Caco-2 (cell line): ENCODE data around the gene BRD2. TPM values are rescaled to one million over a fixed set of nuclear protein-coding genes. Genes with fewer than 3 reads are reported as not detected.

Experiments
- BruUV-seq: library from RNA; stranded (reverse); fragments of 400-500 nt; replicated peaks from 2 replicates; lab custom pipeline; 2021; lab: Mats Ljungman, UMichigan
- CTCF ChIA-PET: fragments of 300-600 bp; sonication (Branson Sonifier 250); formaldehyde crosslinking; loops from one replicate; lab custom pipeline; 2022; ENCODE audit warnings: antibody characterized with exemption; lab: Charles Lee
- POLR2A ChIA-PET: fragments of 300-600 bp; sonication (Branson Sonifier 250); formaldehyde crosslinking; loops from one replicate; lab custom pipeline; 2022; ENCODE audit warnings: antibody characterized with exemption; lab: Charles Lee
- DNase-seq, 2 experiments: peaks; one replicate each; pipeline versions ENCODE4 v3.0.0 to v3.0.0-alpha.2; 2020 to 2022
- H3K27me3 ChIP-seq: replicated peaks from 2 replicates; pipeline ENCODE4 v1.6.0; 2011; ENCODE audit warnings: low read length; ENCODE audit not compliant: control insufficient read depth, insufficient read depth
- H3K36me3 ChIP-seq: 2 replicates; pipeline ENCODE4 v1.5.1; 2011; ENCODE audit warnings: low read length; ENCODE audit not compliant: control insufficient read depth, insufficient read depth
- H3K4me1 ChIP-seq: fragments of 250-450 bp; sonication (Bioruptor Pico); 2 replicates; pipeline ENCODE4 v1.5.1; 2020; ENCODE audit warnings: mild to moderate bottlenecking
- H3K4me3 ChIP-seq: 2 replicates; pipeline ENCODE4 v1.5.1; 2011; ENCODE audit warnings: low read depth, mild to moderate bottlenecking, control low read depth, low read length
- H3K9me3 ChIP-seq: fragments of 250-450 bp; sonication (Bioruptor Pico); 2 replicates; pipeline ENCODE4 v1.5.1; 2020; ENCODE audit warnings: mild to moderate bottlenecking, moderate library complexity
- H3K27ac Mint-ChIP-seq: one replicate; pipeline ENCODE4 v1.8.0; 2022; ENCODE audit warnings: mixed read lengths; ENCODE audit not compliant: unreplicated experiment
- H3K27me3 Mint-ChIP-seq: one replicate; pipeline ENCODE4 v1.8.0; 2022; ENCODE audit warnings: mixed read lengths; ENCODE audit not compliant: insufficient read depth, unreplicated experiment
- H3K36me3 Mint-ChIP-seq: one replicate; pipeline ENCODE4 v1.8.0; 2022; ENCODE audit warnings: mild to moderate bottlenecking, mixed read lengths; ENCODE audit not compliant: insufficient read depth, unreplicated experiment
- H3K4me1 Mint-ChIP-seq: one replicate; pipeline ENCODE4 v1.8.0; 2022; ENCODE audit warnings: low read depth, mixed read lengths; ENCODE audit not compliant: unreplicated experiment
- H3K4me3 Mint-ChIP-seq: one replicate; pipeline ENCODE4 v1.8.0; 2022; ENCODE audit warnings: mild to moderate bottlenecking, moderate library complexity, mixed read lengths; ENCODE audit not compliant: unreplicated experiment
- H3K9me3 Mint-ChIP-seq: one replicate; pipeline ENCODE4 v1.8.0; 2022; ENCODE audit warnings: mixed read lengths; ENCODE audit not compliant: unreplicated experiment
- intact Hi-C: fragments of 100-400 bp; cut with micrococcal nuclease; formaldehyde crosslinking; loops from one replicate; pipeline ENCODE4 v1.10.0; 2022; ENCODE audit not compliant: unreplicated experiment
- total RNA-seq: library from RNA; stranded (reverse); gene quantifications from 2 replicates; pipeline ENCODE4 v1.2.3, GENCODE V29; 2022
- TF ChIP-seq, protein P1 (sequence below), 2 experiments: fragments of 200-600 bp in 1 of 2; IDR thresholded peaks; 1 replicate in 1 of 2; 2 replicates in 1 of 2; pipeline versions ENCODE4 v1.5.1 to v1.8.0; 2011 to 2022; ENCODE audit warnings: antibody characterized with exemption in 1 of 2, control low read depth in 1 of 2, inconsistent platforms in 1 of 2, low read depth in 1 of 2, low read length in 1 of 2, mild to moderate bottlenecking in 1 of 2, moderate library complexity in 1 of 2; ENCODE audit not compliant: insufficient read depth in 1 of 2, severe bottlenecking in 1 of 2, unreplicated experiment in 1 of 2

Gene BRD2
- total RNA-seq, 1 experiment from 2014 or later = 200 TPM

DNA sequence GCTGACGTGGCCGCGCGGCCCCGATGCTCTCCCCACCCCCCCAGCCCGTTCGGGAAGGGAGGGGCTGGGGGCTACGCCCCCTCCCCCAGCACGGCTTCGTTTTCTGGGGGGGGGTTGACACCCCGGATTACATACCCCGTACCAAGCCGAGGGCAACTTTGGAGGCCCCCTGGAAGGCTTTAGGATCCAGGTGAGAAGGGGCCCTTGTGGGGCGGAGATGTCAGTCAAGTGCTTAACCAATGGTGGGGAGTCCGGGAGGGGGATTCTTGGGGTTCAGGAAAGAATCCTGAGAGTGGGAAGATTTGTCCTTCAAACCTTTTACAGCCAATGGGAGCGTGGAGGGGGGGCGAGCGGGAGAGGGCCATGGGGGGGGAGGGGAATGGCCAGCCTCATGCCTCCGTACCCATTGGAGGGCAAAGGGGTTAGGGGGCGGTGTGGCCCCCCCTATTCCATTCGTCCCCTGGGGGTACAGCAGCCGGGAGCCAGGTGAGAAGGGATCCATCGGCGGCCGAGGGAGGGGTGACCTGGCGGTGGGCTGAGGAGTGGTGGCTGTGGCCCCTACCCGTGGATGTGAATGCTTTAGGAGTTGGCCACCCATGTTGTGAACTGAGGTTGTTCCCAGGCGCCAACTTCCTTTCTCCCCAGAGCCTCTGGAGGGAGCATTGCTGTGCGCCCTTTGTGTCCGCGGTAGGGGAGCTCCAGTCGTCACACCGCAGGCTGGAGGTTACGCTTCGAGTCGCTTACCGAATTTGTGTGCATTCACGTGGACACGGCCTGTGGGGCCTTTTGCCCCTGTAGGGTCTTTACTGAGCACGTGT is 682 bp downstream of the BRD2 start:
- Histone ChIP-seq H3K4me1 (no peaks in the 10 kb centered on the region; the same call in 1 of the 2 replicates), H3K27me3 (no peaks in the 10 kb centered on the region), H3K36me3 (peaks cover 8% of the 10 kb centered on the region), H3K9me3 (no peaks in the 10 kb centered on the region), H3K4me3 (peak overlapping the region; percentile 89)
- ChIA-PET CTCF (interaction anchor here (0.6 to 1.5 kb wide), 6 partner anchors 13 to 279 kb away, joined by 5 to 9 read pairs (median 7); no protein-coding TSS in a partner anchor), POLR2A (interaction anchor here (0.5 to 1.6 kb wide), 4 partner anchors 15 to 350 kb away, joined by 3 to 6 read pairs (median 4); partner anchors contain the start of genes HLA-DMA and RING1)
- Mint-ChIP-seq H3K4me3 (peak overlapping the region; percentile 85), H3K36me3 (peaks cover 72% of the 10 kb centered on the region), H3K27me3 (no peaks in the 10 kb centered on the region), H3K4me1 (peaks cover 21% of the 10 kb centered on the region), H3K27ac (peak overlapping the region; percentile 100), H3K9me3 (no peaks in the 10 kb centered on the region)
- DNase-seq = peak; percentile 83 to 92
- intact Hi-C loops = loop anchor here (5.0 to 10.0 kb wide), 2 partner anchors 77 to 774 kb away; partner anchors contain the start of genes GPSM3 and PBX2
- TF ChIP-seq, protein P1, sequence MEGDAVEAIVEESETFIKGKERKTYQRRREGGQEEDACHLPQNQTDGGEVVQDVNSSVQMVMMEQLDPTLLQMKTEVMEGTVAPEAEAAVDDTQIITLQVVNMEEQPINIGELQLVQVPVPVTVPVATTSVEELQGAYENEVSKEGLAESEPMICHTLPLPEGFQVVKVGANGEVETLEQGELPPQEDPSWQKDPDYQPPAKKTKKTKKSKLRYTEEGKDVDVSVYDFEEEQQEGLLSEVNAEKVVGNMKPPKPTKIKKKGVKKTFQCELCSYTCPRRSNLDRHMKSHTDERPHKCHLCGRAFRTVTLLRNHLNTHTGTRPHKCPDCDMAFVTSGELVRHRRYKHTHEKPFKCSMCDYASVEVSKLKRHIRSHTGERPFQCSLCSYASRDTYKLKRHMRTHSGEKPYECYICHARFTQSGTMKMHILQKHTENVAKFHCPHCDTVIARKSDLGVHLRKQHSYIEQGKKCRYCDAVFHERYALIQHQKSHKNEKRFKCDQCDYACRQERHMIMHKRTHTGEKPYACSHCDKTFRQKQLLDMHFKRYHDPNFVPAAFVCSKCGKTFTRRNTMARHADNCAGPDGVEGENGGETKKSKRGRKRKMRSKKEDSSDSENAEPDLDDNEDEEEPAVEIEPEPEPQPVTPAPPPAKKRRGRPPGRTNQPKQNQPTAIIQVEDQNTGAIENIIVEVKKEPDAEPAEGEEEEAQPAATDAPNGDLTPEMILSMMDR (IDR thresholded peaks at IDR 0.05; ENCODE audit: insufficient read depth in 1 of 2, low read depth in 1 of 2, low read length in 1 of 2, severe bottlenecking in 1 of 2, unreplicated experiment in 1 of 2) = peak in 1 of 2 experiments; percentile 1
- no TSS peak for BruUV-seq

DNA sequence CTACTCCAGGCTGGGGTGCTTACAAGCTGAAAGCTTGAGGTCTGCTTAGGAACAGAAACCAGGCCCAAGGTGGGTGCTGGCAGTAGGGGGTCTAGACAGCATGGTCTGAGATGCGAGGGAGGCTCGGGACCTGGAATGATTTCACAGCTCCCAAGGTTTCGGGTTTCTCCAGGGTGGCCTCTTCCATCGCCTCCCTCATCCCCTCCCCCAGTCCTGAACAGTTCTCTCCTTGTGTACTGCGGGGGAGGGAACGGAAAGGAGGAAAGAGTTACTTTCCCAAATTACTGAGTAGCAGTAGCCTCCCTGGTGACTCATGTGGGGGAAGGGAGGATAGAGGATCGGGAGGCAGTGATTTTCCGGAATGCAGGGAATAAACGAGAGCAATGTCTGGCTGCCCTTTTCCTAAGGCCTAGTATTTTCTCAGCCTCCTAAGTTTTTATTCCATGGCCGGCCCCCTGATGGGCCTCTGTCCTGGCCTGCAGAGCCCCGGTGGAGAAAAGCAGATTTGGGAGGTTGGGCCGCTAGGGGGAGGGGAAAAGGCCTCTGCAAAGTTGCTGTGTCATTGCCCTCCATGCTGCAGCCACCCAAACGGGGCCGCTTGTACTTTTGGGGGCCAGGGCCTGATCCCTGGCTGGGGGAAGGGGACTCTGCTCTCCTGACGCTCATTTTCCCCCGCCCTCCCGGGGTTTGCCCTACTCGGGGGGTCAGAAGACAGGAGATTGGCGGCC is 1.5 kb downstream of the BRD2 start:
- H3K27me3 Mint-ChIP-seq = no peaks in the 10 kb centered on the region
- peaks cover 21% of the 10 kb centered on the region for H3K4me1 Mint-ChIP-seq
- BruUV-seq = TSS peak; percentile 31
- TF ChIP-seq, protein P1 (IDR thresholded peaks at IDR 0.05; ENCODE audit: insufficient read depth in 1 of 2, low read depth in 1 of 2, low read length in 1 of 2, severe bottlenecking in 1 of 2, unreplicated experiment in 1 of 2) = peak; percentile 12 to 41
- intact Hi-C loops = loop anchor here (2.0 to 10.0 kb wide), 3 partner anchors 78 to 775 kb away; partner anchors contain the start of genes GPSM3, PBX2, RXRB and SLC39A7
- H3K9me3 Mint-ChIP-seq = no peaks in the 10 kb centered on the region
- Histone ChIP-seq H3K4me3 (peak overlapping the region; percentile 89), H3K27me3 (no peaks in the 10 kb centered on the region), H3K4me1 (peaks cover 8% of the 10 kb centered on the region), H3K9me3 (no peaks in the 10 kb centered on the region), H3K36me3 (peaks cover 10% of the 10 kb centered on the region)
- ChIA-PET POLR2A (interaction anchor here (0.6 to 3.4 kb wide), 9 partner anchors 12 to 877 kb away, joined by 3 to 61 read pairs (median 4); partner anchors contain the start of genes ATF6B and HLA-DMA), CTCF (interaction anchor here (0.7 to 2.9 kb wide), 4 partner anchors 15 to 36 kb away, joined by 3 to 46 read pairs (median 12); no protein-coding TSS in a partner anchor)
- peak; percentile 83 to 87 for DNase-seq
- peaks cover 80% of the 10 kb centered on the region for H3K36me3 Mint-ChIP-seq
- peak overlapping the region; percentile 100 for H3K27ac Mint-ChIP-seq
- H3K4me3 Mint-ChIP-seq = peak overlapping the region; percentile 85
